Mucosa of stomach (tissue), 1 donor: Measurements from ENCODE around the gene KDM4F.
A peak's percentile ranks its signal among the peaks of the same experiment; 100 is the strongest.

Experiments used
- H3K27me3 ChIP-seq: one replicate; pipeline ENCODE4 v1.7.0; 2013; ENCODE audit warnings: mild to moderate bottlenecking, low read length; ENCODE audit not compliant: control insufficient read depth, insufficient read depth
- H3K36me3 ChIP-seq: one replicate; pipeline ENCODE4 v1.7.0; 2013; ENCODE audit warnings: low read length; ENCODE audit not compliant: control insufficient read depth, insufficient read depth
- H3K4me1 ChIP-seq: one replicate; pipeline ENCODE4 v1.7.0; 2013; ENCODE audit warnings: mild to moderate bottlenecking, low read length; ENCODE audit not compliant: control insufficient read depth, insufficient read depth
- H3K4me3 ChIP-seq: one replicate; pipeline ENCODE4 v1.7.0; 2013; ENCODE audit warnings: low read length
- H3K9ac ChIP-seq: one replicate; pipeline ENCODE4 v1.7.0; 2013; ENCODE audit warnings: mild to moderate bottlenecking, low read length, moderate library complexity
- H3K9me3 ChIP-seq: one replicate; pipeline ENCODE4 v1.7.0; 2013; ENCODE audit warnings: mild to moderate bottlenecking, low read length, moderate library complexity; ENCODE audit not compliant: control insufficient read depth
- donor health status: Pancreatic carcinoma.

The KDM4F gene

GRCh38 chr11:95082576-95083001, 33.4 kb downstream of the KDM4F start:
- Histone ChIP-seq H3K4me1 (no peaks in the 10 kb centered on the region), H3K9me3 (no peaks in the 10 kb centered on the region), H3K4me3 (no peak overlapping the region), H3K36me3 (no peaks in the 10 kb centered on the region), H3K9ac (no peak overlapping the region), H3K27me3 (no peaks in the 10 kb centered on the region)

- Histone ChIP-seq H3K9ac (no peak overlapping the region), H3K4me1 (peaks cover 8% of the 10 kb centered on the region), H3K36me3 (no peaks in the 10 kb centered on the region)
These were observed 35.3 kb downstream of the KDM4F start for GRCh38 chr11:95084509-95084908.

GRCh38 chr11:95085117-95085816, 36.0 kb downstream of the KDM4F start:
- no peaks in the 10 kb centered on the region for H3K9me3 ChIP-seq
- no peaks in the 10 kb centered on the region for H3K36me3 ChIP-seq
- H3K9ac ChIP-seq, result no peak overlapping the region
- H3K4me3 ChIP-seq, result no peak overlapping the region
- H3K4me1 ChIP-seq, result peaks cover 8% of the 10 kb centered on the region
- no peaks in the 10 kb centered on the region for H3K27me3 ChIP-seq

More at GRCh38 chr11:95084509-95084908, 35.3 kb downstream of the KDM4F start:
- no peaks in the 10 kb centered on the region for H3K9me3 ChIP-seq
- no peak overlapping the region for H3K4me3 ChIP-seq
- no peaks in the 10 kb centered on the region for H3K27me3 ChIP-seq

DNA sequence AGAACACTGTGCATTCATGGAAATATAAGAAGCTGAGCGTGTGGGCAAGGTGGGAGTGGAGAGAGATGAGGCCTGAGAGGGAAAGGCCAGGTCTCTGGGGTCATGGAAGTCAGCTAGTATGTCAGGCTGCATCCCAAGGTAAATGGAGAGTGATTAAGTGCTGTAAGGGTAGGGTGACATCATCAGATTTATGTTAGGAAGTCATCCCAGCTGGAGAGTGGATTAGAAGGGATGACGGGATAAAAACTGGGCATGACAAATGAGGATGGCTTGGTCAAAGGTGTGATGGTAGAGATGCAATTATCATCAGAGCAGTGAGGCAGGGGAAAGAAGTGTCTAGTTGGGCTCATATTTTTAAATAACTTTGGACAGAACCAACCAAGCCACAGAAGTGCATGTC, 36.9 kb downstream of the KDM4F start:
- H3K9ac ChIP-seq, result no peak overlapping the region
- H3K4me3 ChIP-seq, result no peak overlapping the region
- H3K4me1 ChIP-seq, result peaks cover 17% of the 10 kb centered on the region
- H3K9me3 ChIP-seq, result no peaks in the 10 kb centered on the region
- no peaks in the 10 kb centered on the region for H3K36me3 ChIP-seq
- H3K27me3 ChIP-seq, result no peaks in the 10 kb centered on the region

- no peak overlapping the region for H3K4me3 ChIP-seq
- no peak overlapping the region for H3K9ac ChIP-seq
- H3K9me3 ChIP-seq, result no peaks in the 10 kb centered on the region
- H3K4me1 ChIP-seq, result peaks cover 25% of the 10 kb centered on the region
- no peaks in the 10 kb centered on the region for H3K36me3 ChIP-seq
- H3K27me3 ChIP-seq, result no peaks in the 10 kb centered on the region
These were observed 37.8 kb downstream of the KDM4F start for GRCh38 chr11:95086836-95087570.

GRCh38 chr11:95088946-95089619, 39.9 kb downstream of the KDM4F start:
- Histone ChIP-seq H3K4me1 (peaks cover 35% of the 10 kb centered on the region), H3K9me3 (no peaks in the 10 kb centered on the region), H3K9ac (peak overlapping the region; percentile 82), H3K4me3 (peak overlapping the region; percentile 56), H3K27me3 (no peaks in the 10 kb centered on the region), H3K36me3 (no peaks in the 10 kb centered on the region)

- Histone ChIP-seq H3K9me3 (no peaks in the 10 kb centered on the region), H3K4me3 (peak within 1 kb of the TSS; percentile 56), H3K36me3 (no peaks in the 10 kb centered on the region), H3K27me3 (no peaks in the 10 kb centered on the region), H3K4me1 (peaks cover 35% of the 10 kb centered on the region), H3K9ac (peak within 1 kb of the TSS; percentile 82)
These were observed 40.7 kb downstream of the KDM4F start, which contains the start of gene ENDOD1 for GRCh38 chr11:95089620-95090542. Gene ENDOD1, plus strand, starts transcription at chr11:95089846. Its CDS starts 82 bp downstream, at chr11:95089928.

- no peaks in the 10 kb centered on the region for H3K9me3 ChIP-seq
- no peak overlapping the region for H3K9ac ChIP-seq
- no peaks in the 10 kb centered on the region for H3K27me3 ChIP-seq
- H3K36me3 ChIP-seq, result no peaks in the 10 kb centered on the region
- H3K4me3 ChIP-seq, result no peak overlapping the region
- H3K4me1 ChIP-seq, result peaks cover 35% of the 10 kb centered on the region
These were observed 42.5 kb downstream of the KDM4F start for GRCh38 chr11:95091663-95092180.

DNA sequence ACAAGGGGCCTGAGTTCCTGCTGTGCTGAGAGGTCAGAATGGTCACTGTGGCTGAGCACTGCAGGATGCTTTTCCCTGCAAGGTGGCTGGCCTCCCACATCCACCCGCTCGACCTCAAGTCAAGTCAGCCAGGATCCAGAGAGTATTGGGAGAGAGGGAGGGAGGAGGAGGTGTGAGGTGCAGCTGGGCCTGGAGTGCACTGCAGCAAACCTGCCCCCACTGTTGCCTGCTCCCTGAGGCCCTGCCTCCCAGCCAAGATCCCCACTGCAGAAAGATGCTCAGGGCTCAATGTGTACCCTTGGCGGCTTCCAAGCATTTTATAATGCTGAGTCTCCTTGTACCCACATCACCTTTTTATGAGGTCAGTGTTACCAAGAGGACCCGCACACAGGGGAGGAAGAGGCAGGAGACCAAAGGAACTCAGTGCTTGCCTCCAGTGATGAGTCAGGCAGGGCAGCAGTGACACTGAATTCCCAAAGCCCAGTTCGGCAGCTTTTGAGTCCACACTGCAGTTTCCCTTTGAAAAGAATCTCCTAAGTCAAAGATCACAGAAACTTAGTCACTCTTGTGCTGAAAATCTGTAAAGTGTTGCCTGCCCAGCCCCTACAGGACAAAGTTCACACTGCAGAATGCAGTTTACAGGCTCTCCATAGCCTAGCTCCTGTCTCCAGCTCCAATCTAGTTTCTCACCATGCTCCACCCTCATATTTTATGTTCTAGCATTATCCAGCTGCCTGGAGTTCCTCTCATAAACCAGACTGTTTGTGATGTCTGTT, 43.5 kb downstream of the KDM4F start:
- Histone ChIP-seq H3K36me3 (no peaks in the 10 kb centered on the region), H3K4me3 (no peak overlapping the region), H3K4me1 (peaks cover 35% of the 10 kb centered on the region), H3K27me3 (no peaks in the 10 kb centered on the region), H3K9me3 (no peaks in the 10 kb centered on the region), H3K9ac (no peak overlapping the region)

DNA sequence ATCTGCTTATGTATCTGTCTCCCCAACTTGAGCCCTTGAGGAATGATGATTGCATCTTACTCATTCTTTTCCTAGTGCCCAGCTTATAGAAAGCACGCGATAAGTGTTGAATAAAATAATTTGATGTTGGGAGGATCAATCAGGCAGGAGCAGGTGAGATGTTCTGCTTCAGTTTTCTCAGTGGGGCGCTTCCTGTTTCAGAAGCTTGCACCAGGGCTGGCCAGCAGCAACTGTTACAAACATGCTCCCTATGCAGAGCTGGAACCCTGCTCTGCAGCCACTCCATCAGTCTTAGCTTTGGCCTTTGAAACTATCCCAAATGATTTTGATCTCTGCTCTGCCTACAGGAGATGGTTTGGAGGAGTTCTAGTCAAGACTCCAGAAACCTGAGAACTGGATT, 44.3 kb downstream of the KDM4F start:
- no peak overlapping the region for H3K4me3 ChIP-seq
- no peaks in the 10 kb centered on the region for H3K27me3 ChIP-seq
- peaks cover 35% of the 10 kb centered on the region for H3K4me1 ChIP-seq
- no peaks in the 10 kb centered on the region for H3K9me3 ChIP-seq
- H3K36me3 ChIP-seq, result no peaks in the 10 kb centered on the region
- H3K9ac ChIP-seq, result no peak overlapping the region
